ENCODE data around the gene TM9SF3. TPM values are rescaled to one million over a fixed set of nuclear protein-coding genes. Genes with fewer than 3 reads are reported as not detected.
A peak's percentile ranks its signal among the peaks of the same experiment; 100 is the strongest.

Gene TM9SF3
- total RNA-seq, 6 donors from 2014 or later: 30.4 to 112 (median 80.8) TPM

GRCh38 chr10:96516337-96516736 lies 70.5 kb downstream of the TM9SF3 start:
- Histone ChIP-seq H3K36me3 (peaks cover 0 to 19% (median 7%) of the 10 kb centered on the region in 4 donors), H3K27me3 (peaks cover 0 to 21% (median 10%) of the 10 kb centered on the region in 4 donors), H3K9me3 (no peaks in the 10 kb centered on the region), H3K27ac (no peak overlapping the region), H3K4me3 (no peak overlapping the region), H3K4me1 (peaks cover 23 to 26% (median 24%) of the 10 kb centered on the region in 4 donors)
- TF ChIP-seq POLR2A (IDR thresholded peaks at IDR 0.05) (no peak), EP300 (IDR thresholded peaks at IDR 0.05) (no peak), POLR2AphosphoS5 (IDR thresholded peaks at IDR 0.05) (no peak), CTCF (IDR thresholded peaks at IDR 0.05) (no peak)
- no peak for ATAC-seq (ENCODE audit: low FRiP score in 2 of 2)
- DNase-seq: no peak
- WGBS, 2 donors: 82 to 88% methylated on average over 2 of the region's 2 CpGs

GRCh38 chr10:96513698-96514561 lies 72.9 kb downstream of the TM9SF3 start, which contains the start of gene TLL2:
TSS of gene TLL2 (minus strand) at chr10:96513926. CDS start at chr10:96513685, 241 bp downstream.
- DNase-seq: peak; percentile 76 to 95
- TF ChIP-seq POLR2A (IDR thresholded peaks at IDR 0.05): no peak
- TF ChIP-seq CTCF (IDR thresholded peaks at IDR 0.05): peak; percentile 14 to 87 (median 68)
- TF ChIP-seq EP300 (IDR thresholded peaks at IDR 0.05): no peak
- TF ChIP-seq POLR2AphosphoS5 (IDR thresholded peaks at IDR 0.05): peak in 1 of 2 donors; percentile 31
- 5 to 6% methylated on average over 30 to 55 of the region's 68 CpGs for whole genome bisulfite sequencing, 2 donors
- peak; percentile 80 to 95 for ATAC-seq (ENCODE audit: low FRiP score in 2 of 2)
- Histone ChIP-seq H3K4me1 (peaks cover 23 to 26% (median 24%) of the 10 kb centered on the region in 4 donors), H3K4me3 (peak within 1 kb of the TSS; percentile 23 to 51 (median 46)), H3K27ac (no peak within 1 kb of the TSS), H3K27me3 (peaks cover 0 to 21% (median 10%) of the 10 kb centered on the region in 4 donors), H3K9me3 (no peaks in the 10 kb centered on the region), H3K36me3 (peaks cover 0 to 3% (median 0%) of the 10 kb centered on the region in 4 donors)

- 0 to 4% methylated on average over 8 to 24 of the region's 31 CpGs for WGBS, 2 donors
- Histone ChIP-seq H3K36me3 (peaks cover 0 to 3% (median 0%) of the 10 kb centered on the region in 4 donors), H3K4me3 (peak overlapping the region; percentile 23 to 51 (median 46)), H3K27me3 (peaks cover 0 to 21% (median 10%) of the 10 kb centered on the region in 4 donors), H3K27ac (no peak overlapping the region), H3K4me1 (peaks cover 23 to 26% (median 24%) of the 10 kb centered on the region in 4 donors), H3K9me3 (no peaks in the 10 kb centered on the region)
- no peak for DNase-seq
- ATAC-seq (ENCODE audit: low FRiP score in 2 of 2): peak in 1 of 2 donors; percentile 2
- no peak for TF ChIP-seq CTCF (IDR thresholded peaks at IDR 0.05)
- TF ChIP-seq POLR2A (IDR thresholded peaks at IDR 0.05): no peak
- no peak for TF ChIP-seq EP300 (IDR thresholded peaks at IDR 0.05)
- TF ChIP-seq POLR2AphosphoS5 (IDR thresholded peaks at IDR 0.05): no peak
Measured at GRCh38 chr10:96513305-96513697, 73.5 kb downstream of the TM9SF3 start.

GRCh38 chr10:96512524-96513304 lies 74.1 kb downstream of the TM9SF3 start:
- H3K36me3 ChIP-seq: no peaks in the 10 kb centered on the region
- peak in 1 of 2 donors; percentile 69 for ATAC-seq (ENCODE audit: low FRiP score in 2 of 2)
- H3K27ac ChIP-seq: no peak overlapping the region
- H3K4me1 ChIP-seq: peaks cover 23 to 26% (median 24%) of the 10 kb centered on the region in 4 donors
- H3K27me3 ChIP-seq: peaks cover 0 to 21% (median 10%) of the 10 kb centered on the region in 4 donors
- DNase-seq: peak in 1 of 2 donors; percentile 85
- H3K4me3 ChIP-seq: peak overlapping the region; percentile 23 to 51 (median 46)
- WGBS, 2 donors: 0 to 3% methylated on average over 19 to 56 of the region's 65 CpGs
- no peak for TF ChIP-seq POLR2AphosphoS5 (IDR thresholded peaks at IDR 0.05)
- no peak for TF ChIP-seq POLR2A (IDR thresholded peaks at IDR 0.05)
- TF ChIP-seq CTCF (IDR thresholded peaks at IDR 0.05): no peak
- TF ChIP-seq EP300 (IDR thresholded peaks at IDR 0.05): no peak
- no peaks in the 10 kb centered on the region for H3K9me3 ChIP-seq
